HG03159 (cell line): Measurements from ENCODE around the gene HACD3.
"Not testable (repeated sequence)": the region's sequence is repeated elsewhere in the genome, so short reads cannot be mapped to it uniquely, and the experiment has no call there.

Experiments used
- ATAC-seq: cut with Tn5 transposase; IDR thresholded peaks from one replicate; pipeline ENCODE4 v1.9.1; 2021; ENCODE audit warnings: mild to moderate bottlenecking, moderate library complexity; ENCODE audit not compliant: unreplicated experiment

HACD3 gene

DNA sequence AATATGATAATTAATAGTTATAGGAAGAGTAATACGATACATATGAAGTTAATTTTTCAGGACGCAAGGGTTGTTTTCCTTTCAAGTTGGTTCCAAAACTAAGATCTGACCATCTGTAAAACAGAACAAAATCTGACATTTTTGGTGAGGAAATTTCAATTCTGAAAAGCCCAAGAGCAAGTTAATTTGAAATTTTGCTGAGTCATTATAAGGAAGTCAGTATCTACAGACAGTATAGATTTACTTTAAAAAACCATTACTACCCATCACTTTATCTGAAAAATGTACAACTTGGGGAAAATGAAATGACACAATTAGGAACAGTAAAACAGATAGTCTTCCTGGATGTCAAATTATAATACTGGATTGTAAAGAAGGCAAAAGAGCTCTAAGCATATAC lies 68.2 kb downstream of the HACD3 start:
- ATAC-seq: no peak

DNA sequence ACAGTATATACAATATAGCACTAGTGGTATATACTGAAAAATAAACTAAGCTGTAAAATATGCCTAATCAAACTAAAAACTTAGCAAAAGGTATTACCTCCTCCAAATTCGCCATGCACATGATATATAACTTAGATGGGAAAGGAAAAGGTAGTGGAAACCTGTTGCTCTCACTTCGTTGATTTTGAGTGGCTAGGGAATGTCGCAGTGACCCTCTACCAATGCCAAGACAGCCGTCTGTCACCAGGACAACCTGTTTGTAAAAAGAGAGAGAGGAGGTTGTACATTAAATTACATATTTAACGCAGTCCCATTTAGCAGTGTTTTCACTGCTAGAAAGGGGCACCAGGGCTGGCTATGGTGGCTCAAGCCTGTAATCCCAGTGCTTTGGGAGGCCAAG lies 69.4 kb downstream of the HACD3 start:
- ATAC-seq: no peak

DNA sequence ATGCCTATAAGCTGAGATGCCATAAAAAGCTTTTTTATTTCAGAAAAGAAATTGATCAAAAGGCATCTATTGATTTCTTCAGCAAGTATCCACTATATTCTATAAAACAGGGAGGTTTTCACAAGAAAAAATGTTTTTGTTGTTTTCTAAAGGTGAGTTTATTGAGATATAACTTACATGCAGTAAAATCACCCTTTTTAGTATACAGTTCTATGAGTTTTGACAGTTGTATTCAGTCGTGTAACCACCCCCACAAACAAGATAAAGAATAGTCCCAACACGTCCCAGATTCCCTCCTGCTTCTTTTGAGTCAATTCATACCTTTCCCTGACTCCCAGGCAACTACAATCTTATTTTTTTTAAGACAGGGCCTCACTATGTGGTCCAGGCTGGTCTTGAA lies 72.9 kb downstream of the HACD3 start:
- ATAC-seq: no peak

DNA sequence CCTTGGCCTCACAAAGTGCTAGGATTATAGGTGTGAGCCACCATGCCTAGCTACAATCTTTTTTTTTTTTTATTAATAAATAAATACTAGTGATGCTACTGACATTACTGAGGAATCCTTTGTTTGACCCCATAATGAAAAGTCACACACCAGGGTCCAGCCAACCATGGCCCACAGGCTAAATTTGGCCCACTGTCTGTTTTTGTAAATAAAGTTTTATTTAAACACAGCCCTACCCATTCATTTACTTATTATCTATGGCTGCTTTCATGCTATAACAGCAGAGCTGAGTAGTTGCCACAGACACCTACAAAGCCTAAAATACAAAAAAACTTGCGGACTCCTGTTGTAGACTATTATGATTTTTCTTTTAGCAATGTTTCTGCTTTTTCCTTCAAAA lies 73.3 kb downstream of the HACD3 start:
- no peak for ATAC-seq

DNA sequence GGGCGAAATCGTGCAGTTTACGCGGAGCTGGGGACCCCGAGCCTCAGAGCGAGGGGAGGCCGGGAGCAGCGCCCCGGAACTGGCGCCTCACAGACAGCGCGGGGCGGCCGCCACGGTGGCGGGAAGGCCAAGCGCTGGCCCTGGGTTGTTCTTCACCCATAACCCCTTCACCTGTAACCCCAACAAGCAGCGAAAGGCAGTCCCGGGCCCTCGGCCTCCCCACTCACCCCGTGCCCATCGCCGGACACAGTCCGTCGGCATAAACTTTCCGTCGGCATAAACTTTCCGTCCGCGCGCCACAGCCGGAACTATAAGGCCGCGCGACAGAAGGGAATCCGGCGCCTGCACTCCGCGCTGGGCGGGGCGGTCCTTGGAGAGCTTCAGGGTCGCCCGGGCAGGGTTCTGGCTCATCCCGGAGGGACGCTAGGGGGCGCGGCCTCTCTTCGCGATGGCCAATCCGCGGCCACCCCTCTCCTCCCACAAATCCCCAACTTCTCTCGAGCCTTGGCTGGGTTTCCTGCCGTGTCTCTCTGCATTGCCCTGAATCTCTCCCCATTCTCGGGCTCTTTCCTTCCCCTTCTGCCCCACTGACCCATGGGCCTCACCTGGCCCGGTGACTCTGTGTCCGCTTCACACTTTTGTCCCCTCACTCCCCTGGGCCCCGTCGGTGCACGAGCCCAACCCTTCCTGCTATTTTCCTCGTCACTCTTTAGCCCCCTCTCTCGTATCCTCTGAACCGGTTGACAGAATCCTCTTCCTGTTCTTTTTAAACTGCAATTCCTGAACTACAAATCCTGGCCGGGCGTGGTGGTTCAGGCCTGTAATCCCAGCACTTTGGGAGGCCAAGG lies 80.8 kb downstream of the HACD3 start, which contains the start of gene INTS14:
INTS14 (minus strand) TSS at position 261 of the 848 bp plus-strand sequence. CDS start 3,751 bp downstream, outside the sequence.
- peak; percentile 94 for ATAC-seq

DNA sequence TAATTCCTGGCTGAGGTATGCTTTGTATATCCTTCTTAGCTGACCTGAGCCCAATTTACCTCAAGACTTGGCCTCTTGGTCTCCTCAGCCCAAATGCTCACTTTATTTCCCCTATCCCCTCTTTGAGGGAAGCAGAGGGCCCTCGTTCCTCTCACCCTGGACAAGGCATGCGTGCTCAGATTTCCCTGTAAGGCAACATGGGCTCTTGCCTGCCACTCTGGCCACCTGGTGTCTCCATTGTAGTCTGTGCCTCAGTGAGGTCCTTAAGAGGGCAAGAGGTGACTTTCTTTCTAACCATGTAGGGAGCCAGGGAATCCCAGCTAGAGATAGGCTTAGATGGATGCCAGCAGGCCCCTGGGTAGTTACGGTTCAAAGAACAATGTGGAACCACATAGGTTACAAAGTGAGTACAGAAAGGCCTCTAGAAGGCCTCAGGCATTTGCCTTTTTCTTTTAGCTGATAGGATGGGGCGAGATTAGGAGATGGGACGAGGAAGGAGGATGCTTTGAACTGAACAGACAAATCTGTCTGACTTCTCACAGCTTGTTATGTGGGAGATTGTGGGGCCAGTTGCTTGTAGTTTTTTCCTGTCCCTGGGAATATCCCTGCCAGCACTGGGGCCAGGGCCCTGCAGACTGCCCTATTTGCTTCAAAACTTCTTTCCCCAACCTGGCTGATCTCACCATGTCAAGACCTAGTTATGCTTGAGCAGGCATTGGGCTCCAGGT lies 81.8 kb downstream of the HACD3 start:
- no peak for ATAC-seq

DNA sequence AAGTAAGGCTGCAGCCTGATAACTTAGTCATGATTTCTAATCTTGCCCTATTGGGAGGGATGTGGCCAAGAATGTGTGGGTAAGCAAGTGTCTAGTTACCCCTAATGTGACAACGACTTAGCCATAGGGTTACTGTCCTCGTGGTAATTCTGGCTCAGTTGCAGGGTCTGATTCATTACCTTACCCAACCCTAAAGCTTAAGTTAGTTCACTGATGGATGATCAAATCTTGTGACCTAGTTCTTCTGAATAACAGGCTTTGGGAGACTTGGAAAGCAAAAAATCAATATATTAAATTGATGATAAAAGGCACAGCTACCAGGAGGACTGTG lies 82.3 kb downstream of the HACD3 start:
- no peak for ATAC-seq

DNA sequence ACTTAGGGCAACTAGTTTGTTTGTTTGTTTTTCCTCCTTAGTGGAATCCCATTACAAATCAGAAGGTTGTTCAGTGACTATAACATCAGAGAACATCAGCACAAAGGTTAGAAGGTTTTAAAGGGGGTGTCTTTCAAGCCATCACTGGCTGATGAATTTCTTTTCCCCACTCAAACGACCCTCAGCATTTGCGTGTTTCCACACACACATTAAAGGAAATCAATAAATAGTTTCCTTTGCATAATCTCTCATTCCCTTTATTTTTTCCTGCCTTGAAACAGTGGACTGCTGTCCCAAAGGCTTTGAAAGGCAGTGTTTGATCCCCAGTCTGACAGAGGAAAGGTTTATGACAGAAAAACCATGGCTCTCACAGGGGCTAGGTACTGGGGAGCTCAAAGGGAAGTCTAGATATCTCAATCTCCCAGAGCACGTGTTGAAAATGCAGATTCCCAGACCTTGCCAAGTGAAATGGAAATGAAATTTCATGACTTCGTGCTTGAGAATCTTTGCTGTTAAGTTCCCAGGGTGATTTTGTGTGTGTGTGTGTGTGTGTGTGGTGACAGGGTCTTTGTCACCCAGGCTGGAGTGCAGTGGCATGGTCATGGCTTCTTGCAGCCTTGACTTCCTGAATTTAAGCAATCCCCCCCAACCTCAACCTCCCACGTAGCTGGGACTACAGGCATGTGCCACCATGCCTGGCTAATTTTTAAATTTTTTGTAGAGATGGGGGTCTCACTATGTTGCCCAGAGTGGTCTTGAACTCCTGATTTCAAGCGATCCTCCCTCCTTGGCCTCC lies 82.9 kb downstream of the HACD3 start:
- ATAC-seq: no peak

DNA sequence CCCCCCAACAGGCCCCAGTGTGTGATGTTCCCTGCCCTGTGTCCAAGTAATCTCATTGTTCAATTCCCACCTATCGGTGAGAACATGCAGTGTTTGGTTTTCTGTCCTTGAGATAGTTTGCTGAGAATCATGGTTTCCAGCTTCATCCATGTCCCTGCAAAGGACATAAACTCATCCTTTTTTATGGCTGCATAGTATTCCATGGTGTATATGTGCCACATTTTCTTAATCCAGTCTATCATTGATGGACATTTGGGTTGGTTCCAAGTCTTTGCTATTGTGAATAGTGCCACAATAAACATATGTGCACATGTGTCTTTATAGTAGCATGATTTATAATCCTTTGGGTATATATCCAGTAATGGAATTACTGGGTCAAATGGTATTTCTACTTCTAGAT lies 85.6 kb downstream of the HACD3 start:
- ATAC-seq: not testable (repeated sequence)

DNA sequence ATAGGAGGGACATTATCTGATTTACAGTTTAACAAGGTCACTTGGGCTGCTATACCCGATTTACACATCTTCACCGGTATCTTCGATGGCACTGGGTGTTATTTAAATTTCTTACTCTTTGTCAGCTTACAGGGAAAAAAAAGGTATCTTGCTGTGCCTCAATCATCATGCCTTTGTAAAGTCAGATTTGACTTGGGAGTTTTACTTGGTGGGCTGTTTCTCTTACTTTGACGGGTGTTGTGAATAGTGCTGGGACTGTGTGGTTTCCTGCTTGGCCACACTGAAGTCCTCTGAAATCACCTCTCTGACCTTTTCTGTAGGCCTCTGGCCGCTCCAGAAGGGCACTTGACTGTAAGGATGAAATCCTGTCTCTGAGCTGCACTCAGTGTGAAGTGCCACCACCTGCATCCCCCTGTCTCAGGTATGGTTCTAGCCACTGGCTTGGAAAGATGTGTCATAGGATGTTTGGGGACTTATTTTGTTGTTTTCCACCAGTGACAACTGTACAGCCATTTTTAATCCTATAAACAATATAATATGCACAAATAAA lies 88.4 kb downstream of the HACD3 start:
- no peak for ATAC-seq

DNA sequence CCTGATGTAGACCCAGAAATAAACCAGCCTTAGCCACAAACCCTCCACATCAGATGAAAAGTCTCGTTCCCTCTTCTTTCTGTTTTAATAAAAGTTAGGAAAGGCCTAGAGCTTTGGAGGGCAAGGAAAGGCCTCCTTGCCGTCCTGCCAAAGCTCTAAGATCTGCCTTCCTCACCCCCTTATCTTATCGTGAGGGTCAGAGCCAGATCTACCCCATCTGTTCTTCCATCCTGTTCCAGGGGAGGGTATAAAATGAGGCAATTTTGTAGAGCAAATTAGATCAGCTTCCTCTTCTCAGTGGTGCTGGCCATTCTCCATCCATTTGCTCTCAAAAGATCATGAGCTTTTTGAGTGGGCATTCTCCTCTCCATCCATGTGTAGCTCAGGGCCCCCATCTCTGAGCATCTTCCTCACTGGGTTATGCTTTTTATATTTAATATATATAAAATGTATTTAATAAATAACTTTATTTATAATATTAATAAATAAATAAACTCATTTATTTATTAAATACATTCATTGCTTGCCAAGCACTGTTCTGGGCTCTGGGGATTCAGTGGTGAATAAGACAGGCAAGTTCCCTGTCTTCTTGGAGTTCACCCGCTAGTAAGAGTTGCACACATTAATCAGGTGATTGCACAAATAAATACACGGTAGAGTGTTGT lies 89.5 kb downstream of the HACD3 start:
- ATAC-seq: no peak

DNA sequence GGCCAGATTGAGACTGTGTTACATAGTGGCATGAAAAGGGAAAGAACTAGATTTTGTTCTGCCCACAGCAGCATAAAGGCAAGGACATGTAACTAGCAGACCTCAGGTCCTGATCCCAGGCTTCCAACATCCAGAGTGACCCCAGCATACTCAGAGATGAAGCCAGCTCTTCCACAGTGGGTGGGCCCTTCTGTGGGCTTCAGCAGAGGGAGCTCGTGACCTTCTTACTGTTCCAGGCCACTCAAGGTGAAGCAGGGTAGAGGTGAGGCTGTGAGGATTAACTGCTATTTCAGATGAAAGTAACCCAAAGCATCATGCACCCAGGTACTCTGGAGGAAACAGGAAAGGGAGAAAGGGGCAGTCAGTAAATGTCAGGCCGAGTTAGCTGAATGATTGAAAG lies 90.6 kb downstream of the HACD3 start:
- ATAC-seq: no peak

DNA sequence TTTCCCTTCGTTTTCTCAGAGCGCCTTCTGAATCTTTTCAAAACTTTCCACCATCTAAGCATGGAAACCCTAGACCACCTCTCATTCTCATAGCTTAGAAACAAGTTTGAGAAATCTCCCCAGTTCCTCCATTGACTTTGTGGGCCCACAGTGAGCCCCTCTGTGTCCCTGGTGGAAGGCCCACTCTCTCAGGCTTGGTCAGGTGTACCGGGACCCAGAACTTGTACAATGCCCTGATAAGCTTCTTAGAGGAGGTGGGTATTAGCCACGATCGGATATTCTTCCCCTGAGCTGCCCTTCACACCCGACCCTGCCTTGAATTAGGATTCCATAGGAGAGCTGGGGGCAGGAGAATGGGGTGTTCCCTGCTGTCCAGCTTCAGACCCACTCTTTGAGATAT lies 91.4 kb downstream of the HACD3 start, which contains the start of gene SLC24A1:
SLC24A1 (plus strand) TSS at position 301 of the 400 bp plus-strand sequence. CDS start 2,143 bp downstream, outside the sequence.
- ATAC-seq: no peak

DNA sequence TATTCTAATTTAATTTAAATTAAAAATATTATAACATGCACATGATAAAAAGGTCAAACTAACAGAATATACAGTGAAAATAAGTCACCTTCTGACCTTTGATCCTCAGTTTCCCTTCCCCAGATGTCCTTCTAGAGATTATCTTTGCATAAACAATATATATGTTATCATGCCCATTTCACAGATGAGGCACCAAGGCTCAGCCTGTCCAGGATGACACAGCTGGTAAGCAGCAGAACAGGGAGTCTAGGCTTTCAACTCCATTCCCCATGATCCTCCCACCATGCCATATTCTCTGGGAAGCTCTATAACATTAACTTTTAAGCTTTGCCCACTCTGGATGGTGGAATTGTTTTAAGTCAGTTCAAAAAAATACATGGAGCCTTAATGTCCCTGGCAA lies 92.8 kb downstream of the HACD3 start:
- ATAC-seq: no peak

DNA sequence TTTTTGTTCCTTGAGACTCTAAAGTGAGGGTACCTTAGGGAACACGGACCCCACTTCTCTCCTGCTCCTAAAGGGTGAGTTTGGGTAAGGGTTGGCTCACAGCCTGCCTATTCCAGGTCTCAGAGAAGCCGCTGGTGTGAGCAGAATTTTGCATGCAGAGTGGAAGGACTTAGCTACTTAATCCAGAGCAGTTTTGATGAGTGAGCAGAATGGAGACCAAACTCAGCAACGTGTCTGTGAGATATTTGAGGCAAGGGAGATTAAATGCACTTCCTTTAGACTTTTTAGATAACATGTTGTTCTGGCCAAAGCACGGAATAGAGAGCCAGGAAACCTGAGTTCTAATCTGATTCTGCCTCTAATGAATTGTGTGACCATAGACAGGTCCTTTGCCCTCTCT lies 96.6 kb downstream of the HACD3 start:
- no peak for ATAC-seq
